Hepatocyte (in vitro differentiated cells): Measurements from ENCODE around the gene EGLN2. TPM values are rescaled to one million over a fixed set of nuclear protein-coding genes. Genes with fewer than 3 reads are reported as not detected.

Experiments
- DNase-seq: peaks from one replicate; pipeline ENCODE4 v3.0.0-alpha.2; 2016; ENCODE audit warnings: low spot score
- H2AFZ ChIP-seq: fragments of 200-600 bp; sonication (generic); 2 replicates; pipeline ENCODE4 v1.6.0; 2016; ENCODE audit warnings: antibody characterized with exemption, mild to moderate bottlenecking
- H3K27ac ChIP-seq: fragments of 200-600 bp; sonication (generic); 2 replicates; pipeline ENCODE4 v1.5.1; 2016; ENCODE audit warnings: mild to moderate bottlenecking
- H3K27me3 ChIP-seq: fragments of 200-600 bp; sonication (generic); 2 replicates; pipeline ENCODE4 v1.6.1; 2016
- H3K36me3 ChIP-seq: fragments of 200-600 bp; sonication (generic); replicated peaks from 2 replicates; pipeline ENCODE4 v1.5.1; 2016; ENCODE audit warnings: low read depth; ENCODE audit not compliant: insufficient read depth
- H3K4me1 ChIP-seq: fragments of 200-600 bp; sonication (generic); 2 replicates; pipeline ENCODE4 v1.5.1; 2016; ENCODE audit warnings: mild to moderate bottlenecking, moderate library complexity; ENCODE audit not compliant: insufficient read depth
- H3K4me2 ChIP-seq: fragments of 200-600 bp; sonication (generic); 2 replicates; pipeline ENCODE4 v1.6.0; 2016
- H3K4me3 ChIP-seq: fragments of 200-600 bp; sonication (generic); 2 replicates; pipeline ENCODE4 v1.5.1; 2016; ENCODE audit warnings: mild to moderate bottlenecking
- H3K79me2 ChIP-seq: fragments of 200-600 bp; sonication (generic); 2 replicates; pipeline ENCODE4 v1.6.0; 2017; ENCODE audit warnings: mild to moderate bottlenecking
- H3K9me2 ChIP-seq: fragments of 200-600 bp; sonication (generic); replicated peaks from 2 replicates; pipeline ENCODE4 v1.6.0; 2017; ENCODE audit warnings: mild to moderate bottlenecking; ENCODE audit not compliant: insufficient read depth
- H3K9me3 ChIP-seq: fragments of 200-600 bp; sonication (generic); 2 replicates; pipeline ENCODE4 v1.5.1; 2016; ENCODE audit warnings: low read depth, mild to moderate bottlenecking
- H4K20me1 ChIP-seq: fragments of 200-600 bp; sonication (generic); 2 replicates; pipeline ENCODE4 v1.6.0; 2016; ENCODE audit warnings: mild to moderate bottlenecking; ENCODE audit not compliant: insufficient read depth, poor library complexity, severe bottlenecking
- CTCF ChIP-seq: fragments of 200-600 bp; sonication (generic); IDR thresholded peaks from 2 replicates; pipeline ENCODE4 v1.5.1; 2016; ENCODE audit warnings: antibody characterized with exemption, mild to moderate bottlenecking; ENCODE audit not compliant: poor library complexity
- EZH2 ChIP-seq: fragments of 200-600 bp; sonication (generic); IDR thresholded peaks from 2 replicates; pipeline ENCODE4 v1.6.1; 2016; ENCODE audit warnings: antibody characterized with exemption, mild to moderate bottlenecking, borderline replicate concordance
- EZH2phosphoT487 ChIP-seq: fragments of 200-600 bp; sonication (generic); IDR thresholded peaks from one replicate; pipeline ENCODE4 v1.6.1; 2018; ENCODE audit warnings: antibody characterized with exemption, mild to moderate bottlenecking, low read depth, moderate library complexity; ENCODE audit not compliant: unreplicated experiment, severe bottlenecking
- WGBS: methylation state at CpG from one replicate; pipeline ENCODE4 v1.1.6; 2016; ENCODE audit warnings: low lambda C conversion rate; ENCODE audit errors: missing lambda C conversion rate; 5-methylcytosine and 5-hydroxymethylcytosine counted together
- polyA plus RNA-seq: library from polyadenylated mRNA; unstranded; fragments of >200 nt; fragmentation: Nextera tagmentation; extraction: Ambion mirVana; gene quantifications from 2 replicates; pipeline ENCODE4 v1.2.1, GENCODE V29; 2016
- total RNA-seq: library from RNA; depleted of rRNA; stranded (reverse); fragments of >200 nt; gene quantifications from 2 replicates; pipeline ENCODE4 v1.2.3, GENCODE V29; 2014

The EGLN2 gene
- total and polyA plus RNA-seq, 2 experiments from 2014 or later = 88.4 to 121 TPM

- WGBS = 4% methylated on average over 7 of the region's 7 CpGs
- H3K9me3 ChIP-seq = no peaks in the 10 kb centered on the region
- peak overlapping the region; percentile 72 for H3K4me2 ChIP-seq
- no peaks in the 10 kb centered on the region for H3K36me3 ChIP-seq
- DNase-seq = peak; percentile 57
- TF ChIP-seq EZH2phosphoT487 (no peak), CTCF (no peak), EZH2 (no peak)
- H2AFZ ChIP-seq = peak overlapping the region; percentile 16
- H3K27ac ChIP-seq = peak overlapping the region; percentile 95
- H3K4me1 ChIP-seq = peaks cover 6% of the 10 kb centered on the region
- H3K9me2 ChIP-seq = no peaks in the 10 kb centered on the region
- peak overlapping the region; percentile 26 for H3K4me3 ChIP-seq
- peaks cover 4% of the 10 kb centered on the region for H3K79me2 ChIP-seq
- no peaks in the 10 kb centered on the region for H3K27me3 ChIP-seq
- no peaks in the 10 kb centered on the region for H4K20me1 ChIP-seq
These were observed 20.2 kb upstream of the EGLN2 start for GRCh38 chr19:40778706-40779284.

- no peaks in the 10 kb centered on the region for H4K20me1 ChIP-seq
- H3K9me3 ChIP-seq = no peaks in the 10 kb centered on the region
- H3K79me2 ChIP-seq = peaks cover 4% of the 10 kb centered on the region
- no peak overlapping the region for H3K4me2 ChIP-seq
- no peak overlapping the region for H3K27ac ChIP-seq
- peaks cover 6% of the 10 kb centered on the region for H3K4me1 ChIP-seq
- no peak overlapping the region for H3K4me3 ChIP-seq
- no peaks in the 10 kb centered on the region for H3K27me3 ChIP-seq
- H2AFZ ChIP-seq = no peak overlapping the region
- TF ChIP-seq EZH2 = no peak
- no peak for TF ChIP-seq EZH2phosphoT487
- no peak for TF ChIP-seq CTCF
- no peaks in the 10 kb centered on the region for H3K36me3 ChIP-seq
- WGBS = 97% methylated on average over 5 of the region's 5 CpGs
- no peak for DNase-seq
- H3K9me2 ChIP-seq = no peaks in the 10 kb centered on the region
These were observed 18.4 kb upstream of the EGLN2 start for GRCh38 chr19:40780582-40780981.

- Histone ChIP-seq H3K27ac (no peak overlapping the region), H3K9me3 (no peaks in the 10 kb centered on the region), H3K4me1 (peaks cover 6% of the 10 kb centered on the region), H2AFZ (no peak overlapping the region), H3K9me2 (no peaks in the 10 kb centered on the region), H3K36me3 (no peaks in the 10 kb centered on the region), H4K20me1 (no peaks in the 10 kb centered on the region), H3K4me3 (no peak overlapping the region), H3K27me3 (no peaks in the 10 kb centered on the region), H3K79me2 (peaks cover 4% of the 10 kb centered on the region), H3K4me2 (no peak overlapping the region)
- TF ChIP-seq EZH2 (no peak), CTCF (no peak), EZH2phosphoT487 (no peak)
- no peak for DNase-seq
- 97% methylated on average over 7 of the region's 7 CpGs for WGBS
These were observed 17.9 kb upstream of the EGLN2 start for GRCh38 chr19:40781140-40781539.
